Stimulated activated CD8-positive, alpha-beta memory T cell treated with anti-CD3 and anti-CD28 coated beads, Interleukin-15, amount 100 ng/mL, for 48 hours (primary cell): Measurements from ENCODE around the gene CCSER1.
"Not testable (repeated sequence)": the region's sequence is repeated elsewhere in the genome, so short reads cannot be mapped to it uniquely, and the experiment has no call there.

Experiments
- DNase-seq, 2 donors: peaks; one replicate each; pipeline ENCODE4 v3.0.0-alpha.2; 2020; ENCODE audit warnings: low read depth in 2 of 2

Gene CCSER1

GRCh38 chr4:91282217-91282616, 1155.0 kb downstream of the CCSER1 start:
- DNase-seq = no peak

- DNase-seq = no peak
Measured at GRCh38 chr4:91283726-91284230, 1156.6 kb downstream of the CCSER1 start.

- no peak for DNase-seq
Measured at GRCh38 chr4:91284480-91284879, 1157.3 kb downstream of the CCSER1 start.

- no peak for DNase-seq
Measured at GRCh38 chr4:91285487-91285886, 1158.3 kb downstream of the CCSER1 start.

- no peak for DNase-seq
Measured at GRCh38 chr4:91288702-91289311, 1161.6 kb downstream of the CCSER1 start.

- no peak for DNase-seq
Measured at GRCh38 chr4:91298156-91298700, 1171.0 kb downstream of the CCSER1 start.

- no peak for DNase-seq
Measured at GRCh38 chr4:91298824-91299223, 1171.6 kb downstream of the CCSER1 start.

- DNase-seq = no peak
Measured at GRCh38 chr4:91302120-91302519, 1174.9 kb downstream of the CCSER1 start.

GRCh38 chr4:91304292-91304691, 1177.1 kb downstream of the CCSER1 start:
- DNase-seq = no peak

GRCh38 chr4:91317434-91317833, 1190.2 kb downstream of the CCSER1 start:
- DNase-seq = no peak

- DNase-seq = no peak
Measured at GRCh38 chr4:91319556-91320268, 1192.5 kb downstream of the CCSER1 start.

- DNase-seq = no peak
Measured at GRCh38 chr4:91322961-91323360, 1195.8 kb downstream of the CCSER1 start.

- DNase-seq = no peak
Measured at GRCh38 chr4:91325495-91325894, 1198.3 kb downstream of the CCSER1 start.

GRCh38 chr4:91326167-91326566, 1199.0 kb downstream of the CCSER1 start:
- DNase-seq = not testable (repeated sequence)

- no peak for DNase-seq
Measured at GRCh38 chr4:91330555-91331137, 1203.5 kb downstream of the CCSER1 start.

- DNase-seq = no peak
Measured at GRCh38 chr4:91340822-91341221, 1213.6 kb downstream of the CCSER1 start.

- DNase-seq = no peak
Measured at GRCh38 chr4:91345632-91346031, 1218.4 kb downstream of the CCSER1 start.

- DNase-seq = not testable (repeated sequence)
Measured at GRCh38 chr4:91356496-91356895, 1229.3 kb downstream of the CCSER1 start.

- not testable (repeated sequence) for DNase-seq
Measured at GRCh38 chr4:91358016-91358415, 1230.8 kb downstream of the CCSER1 start.

GRCh38 chr4:91358621-91359020, 1231.4 kb downstream of the CCSER1 start:
- DNase-seq = not testable (repeated sequence)

GRCh38 chr4:91359041-91360031, 1232.1 kb downstream of the CCSER1 start:
- DNase-seq = no peak
